GM15510 (cell line): ENCODE results near the gene WDR7.

Experiments
- POLR2A ChIP-seq: IDR thresholded peaks from 3 replicates; pipeline ENCODE4 v1.6.1; 2011; ENCODE audit warnings: borderline replicate concordance; ENCODE audit not compliant: insufficient read length; ENCODE audit errors: extremely low read depth

WDR7 gene

GRCh38 chr18:57051657-57052044 is 400.5 kb downstream of the WDR7 start:
- TF ChIP-seq POLR2A = no peak

- no peak for TF ChIP-seq POLR2A
Measured at GRCh38 chr18:57052173-57052572, 401.0 kb downstream of the WDR7 start.

GRCh38 chr18:57052759-57053158 is 401.6 kb downstream of the WDR7 start:
- no peak for TF ChIP-seq POLR2A

- no peak for TF ChIP-seq POLR2A
Measured at GRCh38 chr18:57054891-57055290, 403.7 kb downstream of the WDR7 start.

- TF ChIP-seq POLR2A = no peak
Measured at GRCh38 chr18:57057890-57058289, 406.7 kb downstream of the WDR7 start.

GRCh38 chr18:57058734-57059133 is 407.6 kb downstream of the WDR7 start:
- TF ChIP-seq POLR2A = no peak

GRCh38 chr18:57059366-57059765 is 408.2 kb downstream of the WDR7 start:
- no peak for TF ChIP-seq POLR2A

GRCh38 chr18:57060814-57061213 is 409.7 kb downstream of the WDR7 start:
- no peak for TF ChIP-seq POLR2A

GRCh38 chr18:57062178-57062577 is 411.0 kb downstream of the WDR7 start:
- no peak for TF ChIP-seq POLR2A

GRCh38 chr18:57062844-57063243 is 411.7 kb downstream of the WDR7 start:
- TF ChIP-seq POLR2A = no peak

GRCh38 chr18:57063601-57064103 is 412.5 kb downstream of the WDR7 start:
- no peak for TF ChIP-seq POLR2A

GRCh38 chr18:57073501-57074187 is 422.5 kb downstream of the WDR7 start:
- TF ChIP-seq POLR2A = no peak

GRCh38 chr18:57075716-57076400 is 424.7 kb downstream of the WDR7 start:
- TF ChIP-seq POLR2A = no peak

GRCh38 chr18:57077005-57077765 is 426.0 kb downstream of the WDR7 start:
- no peak for TF ChIP-seq POLR2A
